Measurements from ENCODE around the gene CASD1.

Gene CASD1

GRCh38 chr7:94512735-94513564, 3.3 kb downstream of the CASD1 start:
- DNase-seq: peak in 1 of 56 donors; percentile 1

DNA sequence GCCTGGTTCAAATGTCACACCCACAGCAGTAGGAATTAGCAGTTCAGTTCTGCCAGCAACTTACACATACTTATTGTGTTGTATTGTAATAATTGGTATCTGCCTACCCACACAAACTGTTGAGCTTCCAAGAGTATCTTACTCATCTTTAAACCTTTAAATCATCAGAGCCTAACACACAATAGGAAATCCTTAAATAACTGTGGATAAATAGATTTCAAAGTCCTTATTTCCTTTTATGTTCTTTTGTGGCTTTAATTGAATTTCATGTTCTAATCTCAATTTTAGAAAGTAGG, 3.9 kb downstream of the CASD1 start:
- no peak for DNase-seq

DNA sequence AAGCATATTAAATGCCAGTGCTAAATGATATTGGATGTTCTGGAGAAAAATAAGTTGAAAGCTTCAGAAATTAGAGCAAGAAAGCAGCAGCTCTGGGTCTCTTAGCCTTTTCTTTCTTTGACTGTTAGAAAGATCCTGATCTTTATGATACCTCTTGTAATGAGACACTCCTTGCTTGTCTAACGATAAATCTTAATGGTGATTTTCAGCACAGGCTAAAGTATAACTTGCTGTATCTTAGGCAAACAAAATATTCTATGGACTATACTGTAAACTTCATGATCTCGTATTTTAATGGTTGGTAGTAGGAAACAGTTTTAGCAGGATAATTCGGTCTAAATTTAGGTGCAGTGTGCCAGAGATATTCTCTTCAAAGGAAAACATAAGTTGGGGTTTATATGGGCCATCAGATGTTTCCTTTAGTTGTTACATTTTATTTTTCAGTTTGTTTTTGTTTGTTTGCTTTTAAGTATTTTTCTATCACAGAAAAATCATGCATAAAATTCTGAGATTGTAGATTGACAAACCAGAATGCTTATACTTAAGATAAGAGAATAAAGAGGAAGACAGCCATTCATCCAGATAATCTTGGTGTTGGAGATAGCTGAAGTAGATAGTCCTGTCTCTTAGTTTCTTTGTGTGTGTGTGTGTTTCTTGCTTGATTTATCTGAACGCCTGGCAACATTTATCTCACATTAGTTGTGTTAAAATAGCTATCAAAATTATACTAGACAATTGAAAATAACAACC, 4.7 kb downstream of the CASD1 start:
- DNase-seq: no peak

GRCh38 chr7:94514917-94515316, 5.3 kb downstream of the CASD1 start:
- DNase-seq: no peak

DNA sequence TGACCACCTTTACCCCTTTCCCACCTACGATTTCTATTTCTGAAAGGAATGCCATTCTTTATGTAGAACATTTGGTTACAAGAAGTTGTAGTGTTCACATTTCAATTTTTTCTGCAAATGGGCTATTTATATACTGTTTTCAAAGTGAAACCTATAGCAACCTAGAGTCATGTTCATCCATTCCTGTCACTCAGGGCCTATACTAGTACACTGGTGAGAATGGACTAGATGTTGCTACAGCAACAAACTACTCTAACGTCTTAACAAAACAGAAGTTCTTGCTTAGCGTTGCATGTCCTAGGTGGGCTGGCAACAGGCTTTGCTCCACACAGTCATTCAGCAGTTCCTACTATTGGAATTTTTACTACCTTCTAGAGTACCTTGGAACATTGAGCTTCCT, 16.3 kb downstream of the CASD1 start:
- no peak for DNase-seq

GRCh38 chr7:94529516-94529915, 19.9 kb downstream of the CASD1 start:
- no peak for DNase-seq

GRCh38 chr7:94530109-94530508, 20.5 kb downstream of the CASD1 start:
- no peak for DNase-seq

DNA sequence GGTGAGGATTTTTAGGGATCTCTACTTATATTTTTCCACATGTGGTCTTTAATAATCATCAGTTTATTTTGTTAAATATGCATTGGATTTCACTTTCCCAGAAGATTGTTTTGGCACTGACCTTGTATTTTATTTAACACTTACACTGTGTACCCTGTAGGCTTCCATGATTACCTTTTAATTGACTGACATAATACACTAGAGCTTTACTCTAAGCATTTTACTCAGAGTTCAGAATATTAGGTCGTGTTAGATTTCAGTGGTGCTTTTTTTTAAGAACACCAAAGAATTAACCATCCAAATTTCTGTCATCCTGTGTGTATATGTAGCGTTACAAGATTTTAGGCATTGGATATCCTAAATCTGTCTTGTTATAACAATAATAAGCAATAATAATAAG, 23.1 kb downstream of the CASD1 start:
- DNase-seq: no peak

DNA sequence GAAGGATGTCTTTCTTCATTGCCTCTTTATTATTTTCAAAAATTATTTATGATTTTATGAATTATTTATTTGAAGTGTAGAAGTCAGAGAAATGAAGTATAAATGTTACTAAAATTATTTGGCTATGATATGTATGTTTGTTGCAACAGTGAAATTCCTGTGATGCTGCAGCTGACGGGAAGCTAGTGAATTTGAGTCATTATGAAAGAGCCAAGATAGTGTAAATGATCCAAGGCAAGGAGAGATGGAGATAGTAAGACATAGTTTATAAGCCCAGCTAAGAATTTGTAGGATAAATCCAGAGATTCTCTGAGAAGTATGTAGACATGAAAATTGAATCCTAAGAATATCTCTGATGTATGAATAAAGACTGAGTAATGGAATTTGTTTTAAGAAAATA, 30.8 kb downstream of the CASD1 start:
- no peak for DNase-seq

GRCh38 chr7:94547126-94547525, 37.5 kb downstream of the CASD1 start:
- no peak for DNase-seq

DNA sequence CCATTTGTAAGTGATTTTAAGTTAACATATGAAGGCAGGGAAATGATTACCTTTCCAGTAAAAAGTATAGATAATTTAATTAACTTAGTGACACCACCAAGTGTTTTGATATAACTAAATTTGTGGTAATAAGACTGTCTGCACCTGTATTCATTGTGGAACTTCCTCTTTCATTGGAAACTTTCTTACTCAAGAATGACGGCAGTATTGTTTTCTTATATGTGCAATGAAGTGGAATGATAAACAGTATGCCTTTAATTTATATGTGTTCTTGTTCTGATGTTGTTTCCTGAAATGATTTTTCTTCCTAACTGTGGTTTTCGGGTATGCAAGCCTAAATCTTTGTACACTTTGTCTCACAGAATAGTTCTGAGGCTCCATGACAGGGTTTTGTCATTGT, 46.4 kb downstream of the CASD1 start:
- no peak for DNase-seq

GRCh38 chr7:94557215-94557614, 47.6 kb downstream of the CASD1 start:
- DNase-seq: no peak

GRCh38 chr7:94559972-94560371, 50.4 kb downstream of the CASD1 start:
- DNase-seq: no peak

GRCh38 chr7:94561841-94562514, 52.4 kb downstream of the CASD1 start:
- no peak for DNase-seq

DNA sequence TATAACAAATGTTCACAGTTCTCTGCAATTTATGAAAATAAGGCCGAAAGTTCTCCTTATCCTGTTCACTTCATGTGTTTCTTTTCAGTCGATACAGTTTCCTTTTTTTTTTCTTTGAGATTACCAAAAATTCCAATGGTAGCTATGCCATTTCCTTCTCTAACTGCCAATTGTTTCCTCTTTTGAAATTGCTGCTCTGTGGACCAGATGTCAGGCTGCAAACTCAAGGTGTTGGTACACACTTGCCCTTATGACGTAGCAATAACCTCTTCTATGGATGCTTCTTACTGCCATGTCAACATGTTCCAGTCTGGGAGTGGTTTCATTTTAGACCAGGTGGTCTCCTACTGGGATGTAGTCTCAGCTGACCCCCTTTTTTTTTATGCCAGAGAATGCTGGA, 52.9 kb downstream of the CASD1 start:
- DNase-seq: no peak

GRCh38 chr7:94565247-94565894, 55.8 kb downstream of the CASD1 start:
- no peak for DNase-seq

DNA sequence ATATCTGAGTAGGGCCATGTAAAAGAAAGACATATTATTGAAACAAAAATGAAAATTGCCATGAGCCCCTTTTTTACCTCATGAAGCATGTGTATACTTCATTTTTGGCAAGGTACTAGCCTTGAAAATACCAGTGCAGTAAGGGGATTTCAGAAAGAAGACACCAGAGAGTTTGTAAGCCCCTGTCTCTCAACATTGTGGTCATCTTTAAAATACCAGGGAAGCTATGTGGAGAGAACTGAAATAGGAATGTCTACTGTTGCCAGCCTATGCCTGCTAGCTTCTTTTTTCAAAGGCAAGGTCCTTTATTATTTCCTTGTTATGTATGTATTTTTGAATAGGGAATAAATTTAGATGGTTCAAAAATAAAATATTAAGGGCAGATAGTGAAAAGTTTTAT, 57.8 kb downstream of the CASD1 start:
- no peak for DNase-seq

- no peak for DNase-seq
These were observed 62.2 kb downstream of the CASD1 start for GRCh38 chr7:94571816-94572215.

- no peak for DNase-seq
These were observed 66.0 kb downstream of the CASD1 start for GRCh38 chr7:94575646-94576045.

DNA sequence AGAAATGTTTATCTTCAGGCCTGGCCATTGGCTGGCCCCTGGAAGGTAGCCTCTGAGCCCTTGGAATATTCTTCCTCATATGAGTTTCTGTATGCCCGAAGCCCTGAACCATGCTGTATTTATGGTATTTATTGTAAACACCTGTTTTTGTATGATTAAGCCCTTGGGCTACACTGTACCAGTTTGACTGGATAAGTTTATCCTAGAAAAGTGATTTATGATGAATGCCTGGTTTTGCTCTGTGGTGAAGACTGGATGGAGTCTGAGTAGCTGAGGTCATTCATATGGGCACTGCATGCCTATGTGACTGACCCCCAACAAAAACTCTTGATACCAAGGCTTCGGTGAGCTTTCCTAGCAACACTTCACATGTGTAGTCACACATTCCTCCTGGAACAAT, 66.7 kb downstream of the CASD1 start:
- no peak for DNase-seq

DNA sequence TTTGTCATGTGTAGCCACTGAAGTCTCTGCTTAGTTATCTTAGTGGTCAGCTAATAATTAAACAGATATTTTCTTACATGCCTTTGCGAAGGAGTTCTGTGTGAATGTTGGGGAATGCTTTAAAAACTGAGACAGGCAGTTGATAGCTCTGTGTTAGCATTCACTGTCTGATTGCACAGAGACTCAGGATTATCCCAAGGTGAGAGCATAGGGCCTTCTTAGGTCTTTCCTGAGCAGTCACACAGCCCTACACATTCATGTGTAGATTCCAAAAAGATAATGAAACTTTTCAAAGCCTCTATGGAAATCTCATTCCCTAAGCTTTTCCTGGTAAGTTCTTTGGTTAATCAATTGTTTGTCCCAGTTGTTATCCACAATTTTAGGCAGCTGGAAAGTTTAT, 67.7 kb downstream of the CASD1 start:
- DNase-seq: no peak

DNA sequence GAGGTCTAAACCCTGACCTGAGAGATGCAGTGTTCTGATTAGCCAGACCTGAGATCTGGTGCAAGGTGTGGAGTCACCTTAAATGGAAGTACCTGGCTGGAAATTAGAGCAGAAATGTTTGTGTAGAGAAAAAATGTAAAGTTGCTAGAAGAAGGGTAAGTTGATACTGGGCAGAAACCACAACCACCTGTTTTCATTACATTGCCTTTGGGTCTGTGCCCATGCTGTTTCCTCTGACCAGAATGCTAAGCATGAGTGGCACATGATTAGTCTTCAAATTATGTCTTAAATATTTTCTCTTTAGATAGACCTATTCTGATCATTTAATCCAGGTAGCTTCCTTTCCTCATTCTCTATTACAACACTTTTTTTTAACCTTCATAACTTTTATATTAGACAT, 69.0 kb downstream of the CASD1 start:
- no peak for DNase-seq

All from amygdala (tissue), 56 donors.